Measurements from ENCODE around the gene CAMTA1. TPM values are rescaled to one million over a fixed set of nuclear protein-coding genes. Genes with fewer than 3 reads are reported as not detected.
A peak's percentile ranks its signal among the peaks of the same experiment; 100 is the strongest.

The CAMTA1 gene
- total RNA-seq, 1 donor from 2014 or later, result 79.3 TPM

GRCh38 chr1:6958407-6959030 is 173.3 kb downstream of the CAMTA1 start:
- no peak for DNase-seq (ENCODE audit: low read depth)

- DNase-seq (ENCODE audit: low read depth), result no peak
Measured at GRCh38 chr1:6959491-6959890, 174.2 kb downstream of the CAMTA1 start.

GRCh38 chr1:6960291-6960811 is 175.1 kb downstream of the CAMTA1 start:
- no peak for DNase-seq (ENCODE audit: low read depth)

- no peak for DNase-seq (ENCODE audit: low read depth)
Measured at GRCh38 chr1:6960860-6961259, 175.6 kb downstream of the CAMTA1 start.

- DNase-seq (ENCODE audit: low read depth), result no peak
Measured at GRCh38 chr1:6961289-6961688, 176.0 kb downstream of the CAMTA1 start.

GRCh38 chr1:6961905-6962477 is 176.7 kb downstream of the CAMTA1 start:
- no peak for DNase-seq (ENCODE audit: low read depth)

GRCh38 chr1:6962478-6962995 is 177.3 kb downstream of the CAMTA1 start:
- DNase-seq (ENCODE audit: low read depth), result no peak

GRCh38 chr1:6962996-6963911 is 178.0 kb downstream of the CAMTA1 start:
- DNase-seq (ENCODE audit: low read depth), result peak; percentile 28

GRCh38 chr1:6963912-6964307 is 178.7 kb downstream of the CAMTA1 start:
- no peak for DNase-seq (ENCODE audit: low read depth)

GRCh38 chr1:6965083-6965934 is 180.1 kb downstream of the CAMTA1 start:
- no peak for DNase-seq (ENCODE audit: low read depth)

- DNase-seq (ENCODE audit: low read depth), result no peak
Measured at GRCh38 chr1:6965935-6966241, 180.6 kb downstream of the CAMTA1 start.

GRCh38 chr1:6966326-6966725 is 181.1 kb downstream of the CAMTA1 start:
- DNase-seq (ENCODE audit: low read depth), result no peak

- no peak for DNase-seq (ENCODE audit: low read depth)
Measured at GRCh38 chr1:6967431-6968111, 182.3 kb downstream of the CAMTA1 start.

- DNase-seq (ENCODE audit: low read depth), result peak; percentile 28
Measured at GRCh38 chr1:6969106-6969505, 183.9 kb downstream of the CAMTA1 start.

GRCh38 chr1:6969762-6970161 is 184.5 kb downstream of the CAMTA1 start:
- DNase-seq (ENCODE audit: low read depth), result no peak

- DNase-seq (ENCODE audit: low read depth), result no peak
Measured at GRCh38 chr1:6970221-6970620, 185.0 kb downstream of the CAMTA1 start.

- DNase-seq (ENCODE audit: low read depth), result no peak
Measured at GRCh38 chr1:6971048-6971447, 185.8 kb downstream of the CAMTA1 start.

- no peak for DNase-seq (ENCODE audit: low read depth)
Measured at GRCh38 chr1:6971699-6972098, 186.4 kb downstream of the CAMTA1 start.

- no peak for DNase-seq (ENCODE audit: low read depth)
Measured at GRCh38 chr1:6972399-6972798, 187.1 kb downstream of the CAMTA1 start.

GRCh38 chr1:6975331-6976043 is 190.2 kb downstream of the CAMTA1 start:
- no peak for DNase-seq (ENCODE audit: low read depth)

GRCh38 chr1:6976044-6976375 is 190.8 kb downstream of the CAMTA1 start:
- no peak for DNase-seq (ENCODE audit: low read depth)
